ENCODE data around the gene LARGE1.

GRCh38 chr22:33835265-33835664 is 85.0 kb downstream of the LARGE1 start:
- TF ChIP-seq POLR2AphosphoS5 (IDR thresholded peaks at IDR 0.05; ENCODE audit: low read depth, low read length) = no peak
- no peak for TF ChIP-seq POU2F2 (IDR thresholded peaks at IDR 0.05; ENCODE audit: low read depth, low read length)
- no peak for TF ChIP-seq POLR2A (IDR thresholded peaks at IDR 0.05; ENCODE audit: low read depth, low read length)
- TF ChIP-seq TAF1 (IDR thresholded peaks at IDR 0.05; ENCODE audit: low read depth, low read length) = no peak
